ENCODE measurements around the gene HSPA8. TPM values are rescaled to one million over a fixed set of nuclear protein-coding genes. Genes with fewer than 3 reads are reported as not detected.
A peak's percentile ranks its signal among the peaks of the same experiment; 100 is the strongest.

HSPA8 gene
- total and polyA plus RNA-seq, 2 of the 13 experiments (the other 11 are each of a cell fraction or from before 2014, with no cell fraction given) = 936 to 2,151 TPM

GRCh38 chr11:123062158-123062891 is 389 bp upstream of the HSPA8 start (continued):
- TF ChIP-seq SAP130 (CRISPR knock-in tag; IDR thresholded peaks at IDR 0.05; ENCODE audit: low read depth) (peak; percentile 64), ZNF121 (CRISPR knock-in tag; IDR thresholded peaks at IDR 0.05) (peak; percentile 14; the same call in 1 of the 2 replicates), NFKBIZ (CRISPR knock-in tag; IDR thresholded peaks at IDR 0.05) (peak; percentile 79), REPIN1 (CRISPR knock-in tag; IDR thresholded peaks at IDR 0.05; ENCODE audit: borderline replicate concordance, low read depth) (peak; percentile 59), ZSCAN30 (CRISPR knock-in tag; IDR thresholded peaks at IDR 0.05) (0 out of 2 replicates have a peak, but pooled peaks have one; percentile 76), JUND (CRISPR knock-in tag; IDR thresholded peaks at IDR 0.05) (no peak), ZNF143 (CRISPR knock-in tag; IDR thresholded peaks at IDR 0.05) (0 out of 2 replicates have a peak, but pooled peaks have one; percentile 43), ZNF205 (CRISPR knock-in tag; IDR thresholded peaks at IDR 0.05) (peak; percentile 59; the same call in 1 of the 2 replicates), ARID3A (IDR thresholded peaks at IDR 0.05; ENCODE audit: low read depth, low read length) (no peak), NR2F6 (IDR thresholded peaks at IDR 0.05) (no peak), NR2F6 (CRISPR knock-in tag; IDR thresholded peaks at IDR 0.05) (0 out of 2 replicates have a peak, but pooled peaks have one; percentile 8), ARNTL (CRISPR knock-in tag; IDR thresholded peaks at IDR 0.05) (peak; percentile 39; the same call in 1 of the 2 replicates), ZNF230 (CRISPR knock-in tag; IDR thresholded peaks at IDR 0.05) (0 out of 2 replicates have a peak, but pooled peaks have one; percentile 50), ZNF234 (CRISPR knock-in tag; conservative IDR thresholded peaks at IDR 0.05) (peak; percentile 90), ZMYM4 (CRISPR knock-in tag; IDR thresholded peaks at IDR 0.05) (peak; percentile 97), KAT8 (CRISPR knock-in tag; IDR thresholded peaks at IDR 0.05) (peak; percentile 64; the same call in 1 of the 2 replicates), SP4 (CRISPR knock-in tag; IDR thresholded peaks at IDR 0.05) (peak; percentile 87), SALL1 (CRISPR knock-in tag; IDR thresholded peaks at IDR 0.05) (peak; percentile 54; the same call in 1 of the 2 replicates), IRF1 (CRISPR knock-in tag; IDR thresholded peaks at IDR 0.05; ENCODE audit: low read depth) (no peak), ZFP37 (CRISPR knock-in tag; IDR thresholded peaks at IDR 0.05; ENCODE audit: borderline replicate concordance) (no peak), KLF11 (CRISPR knock-in tag; IDR thresholded peaks at IDR 0.05) (peak; percentile 74; the same call in 1 of the 2 replicates), HMGXB3 (CRISPR knock-in tag; IDR thresholded peaks at IDR 0.05; ENCODE audit: borderline replicate concordance) (peak; percentile 28; the same call in 1 of the 2 replicates), NR2F2 (IDR thresholded peaks at IDR 0.05; ENCODE audit: borderline replicate concordance, low read depth) (0 out of 2 replicates have a peak, but pooled peaks have one; percentile 8), RXRB (CRISPR knock-in tag; IDR thresholded peaks at IDR 0.05; ENCODE audit: borderline replicate concordance) (peak; percentile 81), NFYB (CRISPR knock-in tag; IDR thresholded peaks at IDR 0.05) (peak; percentile 87)
